HepG2 (cell line): ENCODE data around the gene TOB1. TPM values are rescaled to one million over a fixed set of nuclear protein-coding genes. Genes with fewer than 3 reads are reported as not detected.
A peak's percentile ranks its signal among the peaks of the same experiment; 100 is the strongest.

ENCODE experiments used
- AKAP8 ChIP-seq: sonication (generic); formaldehyde crosslinking; IDR thresholded peaks from 2 replicates; pipeline ENCODE4 v1.5.1; 2020; ENCODE audit warnings: mild to moderate bottlenecking, missing genetic modification reagents
- BORCS8-MEF2B ChIP-seq: sonication (generic); formaldehyde crosslinking; IDR thresholded peaks from 2 replicates; pipeline ENCODE4 v1.8.0; 2022; ENCODE audit warnings: mild to moderate bottlenecking, missing genetic modification reagents
- CBX1 ChIP-seq: IDR thresholded peaks from one replicate; pipeline ENCODE4 v1.6.1; 2016; ENCODE audit warnings: antibody characterized with exemption, low read depth
- CCAR2 ChIP-seq: fragments of 200-400 bp; formaldehyde crosslinking; optimal IDR thresholded peaks from 2 replicates; pipeline ENCODE3; 2018; ENCODE audit warnings: low read depth, mild to moderate bottlenecking, low read length, moderate library complexity
- EZH2 ChIP-seq: conservative IDR thresholded peaks from 2 replicates; pipeline ENCODE4 v1.6.1; 2012; ENCODE audit warnings: mild to moderate bottlenecking, low read depth, low read length, moderate library complexity
- FOXP1 ChIP-seq, 2 experiments: fragments of 450-650 bp in 1 of 2; IDR thresholded peaks; 2 replicates each; pipeline ENCODE4 v1.6.1; 2017 to 2018; ENCODE audit warnings: antibody characterized with exemption in 1 of 2
- HDAC1 ChIP-seq: sonication (generic); formaldehyde crosslinking; IDR thresholded peaks from 2 replicates; pipeline ENCODE4 v1.5.1; 2020; ENCODE audit warnings: mild to moderate bottlenecking, missing genetic modification reagents
- HMGA1 ChIP-seq: sonication (generic); formaldehyde crosslinking; conservative IDR thresholded peaks from 2 replicates; pipeline ENCODE4 v1.4.0; 2020; ENCODE audit warnings: missing genetic modification reagents
- HNF1B ChIP-seq: sonication (generic); formaldehyde crosslinking; IDR thresholded peaks from 2 replicates; pipeline ENCODE4 v1.5.1; 2020; ENCODE audit warnings: mild to moderate bottlenecking, moderate library complexity, missing genetic modification reagents
- JUND ChIP-seq: sonication (generic); formaldehyde crosslinking; IDR thresholded peaks from 2 replicates; pipeline ENCODE4 v1.8.0; 2022; ENCODE audit warnings: mild to moderate bottlenecking, missing genetic modification reagents
- NPAS2 ChIP-seq: sonication (generic); formaldehyde crosslinking; IDR thresholded peaks from 2 replicates; pipeline ENCODE4 v1.8.0; 2022; ENCODE audit warnings: mild to moderate bottlenecking, missing genetic modification reagents, borderline replicate concordance
- PCBP1 ChIP-seq: fragments of 200-400 bp; formaldehyde crosslinking; IDR thresholded peaks from 2 replicates; pipeline ENCODE4 v1.6.1; 2017; ENCODE audit warnings: mild to moderate bottlenecking, low read depth, low read length, borderline replicate concordance
- PITX1 ChIP-seq: sonication (generic); formaldehyde crosslinking; IDR thresholded peaks from 2 replicates; pipeline ENCODE4 v1.5.1; 2020; ENCODE audit warnings: mild to moderate bottlenecking, missing genetic modification reagents
- SMYD3 ChIP-seq: sonication (generic); formaldehyde crosslinking; IDR thresholded peaks from 2 replicates; pipeline ENCODE4 v1.8.1; 2023; ENCODE audit warnings: mild to moderate bottlenecking, missing genetic modification reagents
- SRY ChIP-seq: sonication (generic); formaldehyde crosslinking; IDR thresholded peaks from 2 replicates; pipeline ENCODE4 v1.8.0; 2022; ENCODE audit warnings: mild to moderate bottlenecking, missing genetic modification reagents
- THAP11 ChIP-seq: IDR thresholded peaks from 2 replicates; pipeline ENCODE4 v1.6.1; 2016; ENCODE audit warnings: missing biosample characterization, missing genetic modification reagents
- YY1 ChIP-seq: IDR thresholded peaks from 2 replicates; pipeline ENCODE4 v1.6.1; 2011; ENCODE audit warnings: low read length, low read depth, moderate library complexity, mild to moderate bottlenecking; ENCODE audit not compliant: insufficient read depth, insufficient replicate concordance
- ZBTB25 ChIP-seq: IDR thresholded peaks from 2 replicates; pipeline ENCODE4 v1.6.1; 2018; ENCODE audit warnings: missing genetic modification reagents
- ZBTB7B ChIP-seq: sonication (generic); formaldehyde crosslinking; IDR thresholded peaks from 2 replicates; pipeline ENCODE4 v1.4.0; 2020; ENCODE audit warnings: missing genetic modification reagents
- ZC3H4 ChIP-seq: sonication (generic); formaldehyde crosslinking; IDR thresholded peaks from 2 replicates; pipeline ENCODE4 v1.4.0; 2020; ENCODE audit warnings: missing genetic modification reagents, borderline replicate concordance
- ZFP41 ChIP-seq: sonication (generic); formaldehyde crosslinking; IDR thresholded peaks from 2 replicates; pipeline ENCODE4 v1.4.0; 2020; ENCODE audit warnings: mild to moderate bottlenecking, missing genetic modification reagents, borderline replicate concordance
- ZFY ChIP-seq: sonication (generic); formaldehyde crosslinking; IDR thresholded peaks from 2 replicates; pipeline ENCODE4 v1.4.0; 2020; ENCODE audit warnings: missing genetic modification reagents
- ZNF296 ChIP-seq: sonication (generic); formaldehyde crosslinking; conservative IDR thresholded peaks from 2 replicates; pipeline ENCODE4 v1.5.0; 2020; ENCODE audit warnings: mild to moderate bottlenecking, missing genetic modification reagents
- ZNF382 ChIP-seq: sonication (generic); formaldehyde crosslinking; IDR thresholded peaks from 2 replicates; pipeline ENCODE4 v1.5.0; 2020; ENCODE audit warnings: missing genetic modification reagents, mild to moderate bottlenecking, borderline replicate concordance
- polyA plus RNA-seq, 8 experiments: library from polyadenylated mRNA; depleted of rRNA in 3 of 8; stranded (reverse) in 7 of 8; unstranded in 1 of 8; fragments of >200 nt; fragmentation: Illumina TruSeq in 4 of 8; extraction: Trizol in 4 of 8; gene quantifications; 2 replicates each; pipeline versions ENCODE4 v1.2.1 to v1.2.3, GENCODE V29; 2011 to 2016; ENCODE audit warnings: low read depth in 4 of 8, missing spikeins in 1 of 8, mixed read lengths in 1 of 8; ENCODE audit not compliant: insufficient read depth in 1 of 8
- total RNA-seq, 5 experiments: library from RNA; depleted of rRNA; stranded (reverse); fragments of >200 nt; fragmentation: Illumina TruSeq; extraction: Trizol; gene quantifications; 2 replicates each; pipeline ENCODE4 v1.2.3, GENCODE V29; 2016; ENCODE audit warnings: low read depth in 1 of 5
- TF ChIP-seq, protein P1 (sequence below): IDR thresholded peaks from 2 replicates; pipeline ENCODE4 v1.6.1; 2012; ENCODE audit warnings: low read length, improper control_type of control experiment
- TF ChIP-seq, protein P2 (sequence below): sonication (generic); formaldehyde crosslinking; IDR thresholded peaks from 2 replicates; pipeline ENCODE4 v1.5.0; 2020; ENCODE audit warnings: missing genetic modification reagents

Gene TOB1
- total and polyA plus RNA-seq, 2 of the 13 experiments (the other 11 are each of a cell fraction or from before 2014, with no cell fraction given), result 21.9 to 57.7 TPM

DNA sequence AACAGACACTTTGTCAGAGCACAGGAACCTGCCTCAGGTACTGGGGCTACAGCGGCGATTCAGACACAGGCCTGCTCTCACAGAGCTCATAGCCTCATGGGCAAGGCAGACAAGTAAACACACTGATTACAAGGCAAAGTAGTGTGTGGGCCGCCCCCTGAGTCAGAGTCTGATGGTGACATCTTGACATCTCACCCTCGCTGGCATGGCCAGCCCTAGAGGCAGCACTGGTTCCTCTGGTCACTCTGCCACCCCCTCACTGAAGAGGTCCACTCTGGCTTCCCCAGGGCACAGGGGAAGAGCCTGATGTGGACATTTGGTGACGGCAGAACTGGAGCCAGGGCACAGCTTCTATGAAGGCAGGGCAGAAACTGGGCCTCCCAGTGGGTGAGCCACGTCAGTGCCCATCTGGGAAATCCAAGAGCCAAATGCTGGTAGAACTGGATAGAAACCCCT is 32.9 kb upstream of the TOB1 start (continued):
- peak; percentile 75 for TF ChIP-seq ZFY (CRISPR knock-in tag)
- peak; percentile 10 for TF ChIP-seq YY1
- TF ChIP-seq, protein P1, sequence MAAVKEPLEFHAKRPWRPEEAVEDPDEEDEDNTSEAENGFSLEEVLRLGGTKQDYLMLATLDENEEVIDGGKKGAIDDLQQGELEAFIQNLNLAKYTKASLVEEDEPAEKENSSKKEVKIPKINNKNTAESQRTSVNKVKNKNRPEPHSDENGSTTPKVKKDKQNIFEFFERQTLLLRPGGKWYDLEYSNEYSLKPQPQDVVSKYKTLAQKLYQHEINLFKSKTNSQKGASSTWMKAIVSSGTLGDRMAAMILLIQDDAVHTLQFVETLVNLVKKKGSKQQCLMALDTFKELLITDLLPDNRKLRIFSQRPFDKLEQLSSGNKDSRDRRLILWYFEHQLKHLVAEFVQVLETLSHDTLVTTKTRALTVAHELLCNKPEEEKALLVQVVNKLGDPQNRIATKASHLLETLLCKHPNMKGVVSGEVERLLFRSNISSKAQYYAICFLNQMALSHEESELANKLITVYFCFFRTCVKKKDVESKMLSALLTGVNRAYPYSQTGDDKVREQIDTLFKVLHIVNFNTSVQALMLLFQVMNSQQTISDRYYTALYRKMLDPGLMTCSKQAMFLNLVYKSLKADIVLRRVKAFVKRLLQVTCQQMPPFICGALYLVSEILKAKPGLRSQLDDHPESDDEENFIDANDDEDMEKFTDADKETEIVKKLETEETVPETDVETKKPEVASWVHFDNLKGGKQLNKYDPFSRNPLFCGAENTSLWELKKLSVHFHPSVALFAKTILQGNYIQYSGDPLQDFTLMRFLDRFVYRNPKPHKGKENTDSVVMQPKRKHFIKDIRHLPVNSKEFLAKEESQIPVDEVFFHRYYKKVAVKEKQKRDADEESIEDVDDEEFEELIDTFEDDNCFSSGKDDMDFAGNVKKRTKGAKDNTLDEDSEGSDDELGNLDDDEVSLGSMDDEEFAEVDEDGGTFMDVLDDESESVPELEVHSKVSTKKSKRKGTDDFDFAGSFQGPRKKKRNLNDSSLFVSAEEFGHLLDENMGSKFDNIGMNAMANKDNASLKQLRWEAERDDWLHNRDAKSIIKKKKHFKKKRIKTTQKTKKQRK, result no peak
- no peak for TF ChIP-seq NPAS2 (CRISPR knock-in tag)
- TF ChIP-seq HDAC1, result peak; percentile 30; the same call in 1 of the 2 replicates
- TF ChIP-seq SMYD3, result no peak
- TF ChIP-seq HMGA1 (CRISPR knock-in tag), result no peak
- no peak for TF ChIP-seq FOXP1 (IDR thresholded peaks at IDR 0.05)
- TF ChIP-seq FOXP1 (CRISPR knock-in tag; IDR thresholded peaks at IDR 0.05), result peak; percentile 89
- TF ChIP-seq ZNF296 (CRISPR knock-in tag), result no peak
- TF ChIP-seq ZNF382 (CRISPR knock-in tag), result no peak
- TF ChIP-seq PITX1 (CRISPR knock-in tag), result no peak
- no peak for TF ChIP-seq CCAR2
- TF ChIP-seq BORCS8-MEF2B, result peak; percentile 50; the same call in 1 of the 2 replicates
- TF ChIP-seq ZC3H4, result no peak
- TF ChIP-seq PCBP1, result no peak
- no peak for TF ChIP-seq AKAP8 (CRISPR knock-in tag)
- TF ChIP-seq, protein P2, sequence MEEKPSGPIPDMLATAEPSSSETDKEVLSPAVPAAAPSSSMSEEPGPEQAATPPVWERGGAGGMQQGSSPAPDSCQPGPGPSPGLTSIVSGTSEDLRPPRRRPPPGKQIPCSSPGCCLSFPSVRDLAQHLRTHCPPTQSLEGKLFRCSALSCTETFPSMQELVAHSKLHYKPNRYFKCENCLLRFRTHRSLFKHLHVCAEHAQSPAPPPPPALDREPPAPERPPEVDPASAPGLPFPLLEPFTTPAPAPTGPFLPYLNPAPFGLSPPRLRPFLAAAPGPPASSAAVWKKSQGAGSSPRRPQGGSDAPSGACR (CRISPR knock-in tag), result no peak
- peak; percentile 65; the same call in 1 of the 2 replicates for TF ChIP-seq HNF1B
- TF ChIP-seq ZBTB7B (CRISPR knock-in tag), result peak; percentile 51; the same call in 1 of the 2 replicates
- no peak for TF ChIP-seq SRY (CRISPR knock-in tag)
- 0 out of 2 replicates have a peak, but pooled peaks have one; percentile 22 for TF ChIP-seq THAP11 (CRISPR knock-in tag)
- peak; percentile 63; the same call in 1 of the 2 replicates for TF ChIP-seq ZBTB25 (CRISPR knock-in tag)
- TF ChIP-seq EZH2, result no peak
- TF ChIP-seq ZFP41 (CRISPR knock-in tag), result no peak
- no peak for TF ChIP-seq JUND (CRISPR knock-in tag)
- no peak for TF ChIP-seq CBX1
